ENCODE data around the gene TRAPPC14. TPM values are rescaled to one million over a fixed set of nuclear protein-coding genes. Genes with fewer than 3 reads are reported as not detected.

TRAPPC14 gene
- total RNA-seq, 2 donors from 2014 or later = 24.7 to 30.0 TPM

- Histone ChIP-seq H3K27ac (ENCODE audit: low read depth, low read length) (no peak overlapping the region), H3K9ac (ENCODE audit: extremely low read depth, low read length, poor library complexity, severe bottlenecking) (no peak overlapping the region), H3K4me1 (ENCODE audit: control insufficient read depth, insufficient read depth, low read length) (peaks cover 8% of the 10 kb centered on the region), H3K9me3 (ENCODE audit: control insufficient read depth, low read length) (no peaks in the 10 kb centered on the region), H3K4me3 (ENCODE audit: low read length) (no peak overlapping the region), H3K27me3 (ENCODE audit: control insufficient read depth, insufficient read depth, low read length, poor library complexity, severe bottlenecking) (no peaks in the 10 kb centered on the region), H3K36me3 (ENCODE audit: control insufficient read depth, insufficient read depth, low read length) (peaks cover 20% of the 10 kb centered on the region)
- no peak for DNase-seq
- TF ChIP-seq, protein P1, sequence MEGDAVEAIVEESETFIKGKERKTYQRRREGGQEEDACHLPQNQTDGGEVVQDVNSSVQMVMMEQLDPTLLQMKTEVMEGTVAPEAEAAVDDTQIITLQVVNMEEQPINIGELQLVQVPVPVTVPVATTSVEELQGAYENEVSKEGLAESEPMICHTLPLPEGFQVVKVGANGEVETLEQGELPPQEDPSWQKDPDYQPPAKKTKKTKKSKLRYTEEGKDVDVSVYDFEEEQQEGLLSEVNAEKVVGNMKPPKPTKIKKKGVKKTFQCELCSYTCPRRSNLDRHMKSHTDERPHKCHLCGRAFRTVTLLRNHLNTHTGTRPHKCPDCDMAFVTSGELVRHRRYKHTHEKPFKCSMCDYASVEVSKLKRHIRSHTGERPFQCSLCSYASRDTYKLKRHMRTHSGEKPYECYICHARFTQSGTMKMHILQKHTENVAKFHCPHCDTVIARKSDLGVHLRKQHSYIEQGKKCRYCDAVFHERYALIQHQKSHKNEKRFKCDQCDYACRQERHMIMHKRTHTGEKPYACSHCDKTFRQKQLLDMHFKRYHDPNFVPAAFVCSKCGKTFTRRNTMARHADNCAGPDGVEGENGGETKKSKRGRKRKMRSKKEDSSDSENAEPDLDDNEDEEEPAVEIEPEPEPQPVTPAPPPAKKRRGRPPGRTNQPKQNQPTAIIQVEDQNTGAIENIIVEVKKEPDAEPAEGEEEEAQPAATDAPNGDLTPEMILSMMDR (conservative IDR thresholded peaks at IDR 0.05) = no peak
- Mint-ChIP-seq H3K4me3 (peak overlapping the region; percentile 62), H3K27ac (no peak overlapping the region), H3K4me1 (peaks cover 16% of the 10 kb centered on the region), H3K36me3 (ENCODE audit: low read depth) (peaks cover 15% of the 10 kb centered on the region), H3K9me3 (no peaks in the 10 kb centered on the region), H3K27me3 (ENCODE audit: insufficient read depth) (peaks cover 9% of the 10 kb centered on the region)
- 96 to 98% methylated on average over 9 to 18 of the region's 18 CpGs for WGBS, 2 experiments (ENCODE audit: insufficient coverage in 1 of 2, insufficient read length in 1 of 2)
These were observed 1.5 kb upstream of the TRAPPC14 start for GRCh38 chr7:100160067-100160466.

DNA sequence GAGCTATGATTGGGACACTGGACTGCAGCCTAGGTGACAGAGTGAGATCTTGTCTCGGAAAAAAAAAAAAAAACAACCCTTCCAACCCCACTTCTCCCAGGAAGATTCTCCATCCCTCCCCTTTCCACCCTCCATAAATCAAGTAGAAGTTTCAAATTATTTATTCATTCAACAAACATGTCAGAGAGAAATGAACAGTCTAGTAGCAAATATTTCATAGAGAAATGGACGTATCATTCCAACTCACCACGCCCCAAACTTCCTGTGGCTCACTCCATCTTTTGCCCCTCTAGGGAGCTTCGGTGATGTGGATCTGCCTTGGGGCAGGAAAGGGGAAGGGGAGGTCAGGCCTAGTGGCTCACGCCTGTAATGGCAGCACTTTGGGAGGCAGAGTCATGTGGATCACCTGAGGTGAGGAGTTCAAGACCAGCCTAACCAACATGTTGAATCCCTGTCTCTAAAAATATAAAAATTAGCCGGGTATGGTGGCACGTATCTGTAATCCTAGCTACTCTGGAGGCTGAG is 638 bp upstream of the TRAPPC14 start:
- H3K4me1 Mint-ChIP-seq = peaks cover 24% of the 10 kb centered on the region
- Histone ChIP-seq H3K9ac (ENCODE audit: extremely low read depth, low read length, poor library complexity, severe bottlenecking) (peak overlapping the region; percentile 73), H3K4me1 (ENCODE audit: control insufficient read depth, insufficient read depth, low read length) (peaks cover 12% of the 10 kb centered on the region), H3K27me3 (ENCODE audit: control insufficient read depth, insufficient read depth, low read length, poor library complexity, severe bottlenecking) (no peaks in the 10 kb centered on the region), H3K27ac (ENCODE audit: low read depth, low read length) (no peak overlapping the region), H3K9me3 (ENCODE audit: control insufficient read depth, low read length) (no peaks in the 10 kb centered on the region), H3K36me3 (ENCODE audit: control insufficient read depth, insufficient read depth, low read length) (peaks cover 26% of the 10 kb centered on the region), H3K4me3 (ENCODE audit: low read length) (peak overlapping the region; percentile 84)
- H3K27me3 Mint-ChIP-seq (ENCODE audit: insufficient read depth) = peaks cover 9% of the 10 kb centered on the region
- TF ChIP-seq, protein P1 (conservative IDR thresholded peaks at IDR 0.05) = peak; percentile 45
- peaks cover 15% of the 10 kb centered on the region for H3K36me3 Mint-ChIP-seq (ENCODE audit: low read depth)
- peak overlapping the region; percentile 82 for H3K27ac Mint-ChIP-seq
- H3K9me3 Mint-ChIP-seq = no peaks in the 10 kb centered on the region
- WGBS, 2 experiments (ENCODE audit: insufficient coverage in 1 of 2, insufficient read length in 1 of 2) = 91 to 96% methylated on average over 5 to 6 of the region's 7 CpGs
- peak; percentile 61 for DNase-seq
- peak overlapping the region; percentile 62 for H3K4me3 Mint-ChIP-seq

DNA sequence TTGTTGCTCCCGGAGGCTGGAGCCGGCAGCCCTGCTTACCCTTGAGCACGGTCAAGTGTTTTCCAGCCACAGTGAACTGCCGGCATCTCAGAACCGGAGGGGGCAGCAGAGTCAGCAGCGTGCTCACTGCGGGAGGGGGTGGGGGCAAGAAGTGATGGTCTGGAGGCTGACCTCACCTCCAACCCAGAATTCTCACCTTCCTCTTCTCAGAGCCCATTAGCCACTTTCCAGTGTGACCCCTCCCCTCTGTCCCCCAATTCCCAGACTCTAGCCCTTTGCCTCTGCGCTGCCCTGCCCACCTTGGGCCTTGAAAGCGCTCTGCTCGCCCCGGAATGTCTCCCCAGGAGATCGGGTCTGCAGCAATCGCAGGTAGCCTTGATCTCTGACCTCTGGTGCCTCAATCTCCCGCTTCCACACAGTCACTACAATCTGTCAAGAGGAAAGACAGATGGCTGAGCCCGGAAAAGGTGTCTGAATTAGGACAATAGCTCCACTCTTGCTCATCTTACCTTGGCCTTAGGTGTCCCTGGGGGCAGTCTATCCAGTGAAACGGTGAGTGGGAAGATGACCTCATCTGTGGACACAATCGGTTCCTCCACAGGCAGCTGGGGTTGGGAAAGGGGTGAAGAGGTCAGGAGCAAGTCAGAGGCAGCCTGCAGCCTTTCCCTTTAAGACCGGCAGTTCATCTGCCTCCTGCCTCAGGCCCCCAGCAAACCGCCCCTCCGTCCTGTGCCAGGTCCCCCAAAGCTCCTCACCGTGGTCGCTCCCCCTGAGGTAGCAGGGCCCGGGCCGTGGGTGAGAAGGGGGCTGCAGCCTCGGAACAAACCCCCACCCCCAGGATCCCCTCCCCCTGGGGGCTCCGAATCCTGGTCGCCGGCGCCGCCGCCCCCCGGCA is 942 bp downstream of the TRAPPC14 start:
- Histone ChIP-seq H3K4me1 (ENCODE audit: control insufficient read depth, insufficient read depth, low read length) (peaks cover 21% of the 10 kb centered on the region), H3K27me3 (ENCODE audit: control insufficient read depth, insufficient read depth, low read length, poor library complexity, severe bottlenecking) (no peaks in the 10 kb centered on the region), H3K9ac (ENCODE audit: extremely low read depth, low read length, poor library complexity, severe bottlenecking) (peak overlapping the region; percentile 73), H3K9me3 (ENCODE audit: control insufficient read depth, low read length) (no peaks in the 10 kb centered on the region), H3K4me3 (ENCODE audit: low read length) (peak overlapping the region; percentile 84), H3K36me3 (ENCODE audit: control insufficient read depth, insufficient read depth, low read length) (peaks cover 40% of the 10 kb centered on the region), H3K27ac (ENCODE audit: low read depth, low read length) (no peak overlapping the region)
- H3K27ac Mint-ChIP-seq = peak overlapping the region; percentile 81
- no peaks in the 10 kb centered on the region for H3K9me3 Mint-ChIP-seq
- peaks cover 2% of the 10 kb centered on the region for H3K27me3 Mint-ChIP-seq (ENCODE audit: insufficient read depth)
- peak overlapping the region; percentile 62 for H3K4me3 Mint-ChIP-seq
- DNase-seq = peak; percentile 78
- H3K4me1 Mint-ChIP-seq = peaks cover 32% of the 10 kb centered on the region
- peaks cover 24% of the 10 kb centered on the region for H3K36me3 Mint-ChIP-seq (ENCODE audit: low read depth)
- WGBS, 2 experiments (ENCODE audit: insufficient coverage in 1 of 2, insufficient read length in 1 of 2) = 22 to 25% methylated on average over 5 to 32 of the region's 32 CpGs
- TF ChIP-seq, protein P1 (conservative IDR thresholded peaks at IDR 0.05) = peak; percentile 15

Data from endodermal cell (in vitro differentiated cells).